Measurements from ENCODE around the gene MPV17.

The MPV17 gene

GRCh38 chr2:27290549-27290948 is 32.3 kb downstream of the MPV17 start:
- no peak overlapping the region for H3K4me3 ChIP-seq (ENCODE audit: low read depth, low read length)
- no peak for TF ChIP-seq CTCF (IDR thresholded peaks at IDR 0.05; ENCODE audit: low read depth, low read length)

GRCh38 chr2:27288610-27289009 is 34.3 kb downstream of the MPV17 start:
- TF ChIP-seq CTCF (IDR thresholded peaks at IDR 0.05; ENCODE audit: low read depth, low read length) = no peak
- no peak overlapping the region for H3K4me3 ChIP-seq (ENCODE audit: low read depth, low read length)

DNA sequence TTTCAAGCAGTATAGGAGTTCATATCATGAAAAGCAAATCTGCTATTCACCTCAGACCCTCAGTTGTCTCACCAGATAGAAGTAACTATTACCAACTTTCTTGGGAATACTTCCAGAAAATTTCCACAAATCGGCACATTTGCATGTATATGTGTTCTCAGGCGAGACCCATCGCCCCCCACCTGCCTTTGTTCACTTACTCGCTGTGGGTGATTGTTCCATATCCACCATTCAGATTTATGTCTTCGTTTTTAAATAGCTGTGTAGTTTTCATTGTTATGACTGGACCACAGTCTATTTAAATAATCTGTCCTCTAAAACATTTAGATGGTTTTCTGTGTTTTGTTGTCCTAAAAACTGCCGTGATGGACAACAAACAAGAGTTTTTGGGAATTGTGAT is 37.4 kb downstream of the MPV17 start:
- H3K4me3 ChIP-seq (ENCODE audit: low read depth, low read length) = no peak overlapping the region
- TF ChIP-seq CTCF (IDR thresholded peaks at IDR 0.05; ENCODE audit: low read depth, low read length) = no peak

DNA sequence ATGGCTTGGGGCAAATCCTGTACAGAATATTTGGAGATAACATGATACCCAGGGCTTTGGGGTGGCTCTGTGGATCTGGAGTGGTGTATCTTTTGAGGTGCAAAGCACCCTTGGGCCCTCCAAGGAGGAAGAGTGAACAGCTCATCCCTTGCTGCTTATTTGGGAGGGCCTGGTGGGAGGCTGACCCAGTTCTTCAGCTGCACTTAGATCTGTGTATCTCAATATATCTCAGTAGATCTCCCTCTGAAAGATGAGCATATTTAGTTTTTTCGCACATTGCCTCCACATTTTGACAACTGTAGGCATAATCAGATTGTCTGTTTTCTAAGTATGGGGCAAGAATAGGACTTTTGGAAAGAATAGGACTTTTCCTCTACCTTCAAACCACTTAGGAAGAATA is 37.9 kb downstream of the MPV17 start:
- H3K4me3 ChIP-seq (ENCODE audit: low read depth, low read length) = no peak overlapping the region
- TF ChIP-seq CTCF (IDR thresholded peaks at IDR 0.05; ENCODE audit: low read depth, low read length) = no peak

- TF ChIP-seq CTCF (IDR thresholded peaks at IDR 0.05; ENCODE audit: low read depth, low read length) = no peak
- H3K4me3 ChIP-seq (ENCODE audit: low read depth, low read length) = no peak overlapping the region
Measured at GRCh38 chr2:27282892-27283291, 40.0 kb downstream of the MPV17 start.

DNA sequence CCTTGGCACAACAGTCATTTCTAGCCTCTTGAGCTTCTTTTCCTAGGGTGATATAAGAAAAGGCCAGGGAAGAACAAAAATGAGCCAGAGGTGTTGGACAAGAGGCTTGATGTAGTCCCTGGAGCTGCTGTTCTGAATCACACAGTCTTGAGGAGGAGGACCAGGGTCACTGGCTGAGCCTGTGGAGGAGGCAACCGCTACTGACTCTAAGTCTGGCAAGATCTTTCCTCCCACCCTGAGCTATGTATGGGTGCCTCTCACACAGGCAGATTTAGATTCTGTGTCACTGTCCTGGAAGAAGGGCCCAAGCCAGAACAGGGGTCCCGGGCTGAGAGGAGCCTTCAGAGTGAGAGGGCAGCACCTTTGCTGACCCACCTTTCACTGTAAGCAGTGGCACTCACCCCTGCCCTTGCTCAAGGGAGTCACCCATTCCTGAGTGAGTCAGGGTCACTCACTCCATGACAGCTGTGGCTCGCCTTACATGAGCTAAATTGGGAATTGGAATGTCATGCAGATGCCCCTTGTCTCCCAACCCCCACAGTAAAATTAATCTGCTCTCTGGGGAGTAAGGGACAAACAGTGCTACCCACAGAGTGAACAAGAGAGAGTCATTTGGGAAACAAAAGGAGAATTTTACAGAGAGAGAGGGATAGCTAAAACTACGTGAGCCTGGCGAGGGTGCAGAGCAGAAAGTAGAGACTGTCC is 40.9 kb downstream of the MPV17 start, which contains the start of gene TRIM54:
TSS of gene TRIM54 (plus strand) at position 575 of the 705 bp plus-strand sequence. CDS start 303 bp downstream, outside the sequence.
- H3K4me3 ChIP-seq (ENCODE audit: low read depth, low read length) = no peak within 1 kb of the TSS
- TF ChIP-seq CTCF (IDR thresholded peaks at IDR 0.05; ENCODE audit: low read depth, low read length) = no peak

DNA sequence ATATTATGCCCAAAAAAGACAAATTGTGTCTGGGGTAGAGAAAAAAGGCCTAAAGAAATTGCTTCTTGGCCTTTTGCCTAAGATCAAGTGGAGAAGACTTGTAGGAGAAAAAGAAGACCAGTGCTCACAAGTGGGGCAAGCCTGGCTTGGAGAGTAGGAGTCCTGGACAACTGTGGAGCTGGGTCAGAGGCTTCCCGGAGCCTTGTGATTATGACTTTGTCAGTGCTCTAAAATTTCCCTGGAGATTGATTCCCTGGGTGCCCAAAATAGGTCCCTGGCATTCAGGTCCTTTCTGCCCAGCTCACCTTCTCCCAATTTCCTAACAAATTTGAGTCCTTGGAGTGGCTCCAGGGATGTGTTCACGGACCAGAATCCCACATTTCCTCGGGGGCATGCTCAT is 41.5 kb downstream of the MPV17 start:
- no peak overlapping the region for H3K4me3 ChIP-seq (ENCODE audit: low read depth, low read length)
- TF ChIP-seq CTCF (IDR thresholded peaks at IDR 0.05; ENCODE audit: low read depth, low read length) = no peak

All from WI38 (cell line).